OCI-LY3 (cell line): ENCODE data around the gene PYHIN1.

Experiments used
- EZH2phosphoT487 ChIP-seq: fragments of 200-600 bp; shearing (Covaris generic); IDR thresholded peaks from 2 replicates; pipeline ENCODE4 v1.6.1; 2018; ENCODE audit warnings: antibody characterized with exemption, mixed run types, low read depth
- TF ChIP-seq, protein P1 (sequence below): fragments of 200-600, 300-600 bp; sonication (generic); IDR thresholded peaks from 2 replicates; pipeline ENCODE4 v1.5.1; 2014; ENCODE audit warnings: antibody characterized with exemption, low read length, low read depth

GRCh38 chr1:158898722-158899121 lies 32.6 kb upstream of the PYHIN1 start:
- TF ChIP-seq, protein P1, sequence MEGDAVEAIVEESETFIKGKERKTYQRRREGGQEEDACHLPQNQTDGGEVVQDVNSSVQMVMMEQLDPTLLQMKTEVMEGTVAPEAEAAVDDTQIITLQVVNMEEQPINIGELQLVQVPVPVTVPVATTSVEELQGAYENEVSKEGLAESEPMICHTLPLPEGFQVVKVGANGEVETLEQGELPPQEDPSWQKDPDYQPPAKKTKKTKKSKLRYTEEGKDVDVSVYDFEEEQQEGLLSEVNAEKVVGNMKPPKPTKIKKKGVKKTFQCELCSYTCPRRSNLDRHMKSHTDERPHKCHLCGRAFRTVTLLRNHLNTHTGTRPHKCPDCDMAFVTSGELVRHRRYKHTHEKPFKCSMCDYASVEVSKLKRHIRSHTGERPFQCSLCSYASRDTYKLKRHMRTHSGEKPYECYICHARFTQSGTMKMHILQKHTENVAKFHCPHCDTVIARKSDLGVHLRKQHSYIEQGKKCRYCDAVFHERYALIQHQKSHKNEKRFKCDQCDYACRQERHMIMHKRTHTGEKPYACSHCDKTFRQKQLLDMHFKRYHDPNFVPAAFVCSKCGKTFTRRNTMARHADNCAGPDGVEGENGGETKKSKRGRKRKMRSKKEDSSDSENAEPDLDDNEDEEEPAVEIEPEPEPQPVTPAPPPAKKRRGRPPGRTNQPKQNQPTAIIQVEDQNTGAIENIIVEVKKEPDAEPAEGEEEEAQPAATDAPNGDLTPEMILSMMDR = no peak
- TF ChIP-seq EZH2phosphoT487 = no peak
